Activated CD4-positive, alpha-beta T cell treated with anti-CD3 and anti-CD28 coated beads for 36 hours (primary cell): Measurements from ENCODE around the gene MAP3K10. TPM values are rescaled to one million over a fixed set of nuclear protein-coding genes. Genes with fewer than 3 reads are reported as not detected.
"Not testable (repeated sequence)": the region's sequence is repeated elsewhere in the genome, so short reads cannot be mapped to it uniquely, and the experiment has no call there.

Experiments
- ATAC-seq: fragments of 200-7000 bp; cut with Tn5 transposase; one replicate; pipeline ENCODE4 v1.10.0; 2021; ENCODE audit warnings: mild to moderate bottlenecking, moderate library complexity
- CTCF ChIA-PET: fragments of 350-600 bp; sonication (Branson Sonifier 250); formaldehyde crosslinking; loops from one replicate; lab custom pipeline; 2021; ENCODE audit warnings: antibody characterized with exemption; lab: Charles Lee
- POLR2A ChIA-PET: fragments of 350-600 bp; sonication (Branson Sonifier 250); formaldehyde crosslinking; loops from one replicate; lab custom pipeline; 2021; ENCODE audit warnings: antibody characterized with exemption, inconsistent platforms; lab: Charles Lee
- DNase-seq: peaks from one replicate; pipeline ENCODE4 v3.0.0-alpha.2; 2020
- H3K27ac Mint-ChIP-seq: one replicate; pipeline ENCODE4 v1.8.0; 2021; ENCODE audit warnings: mixed read lengths
- H3K27me3 Mint-ChIP-seq: one replicate; pipeline ENCODE4 v1.8.0; 2021; ENCODE audit warnings: mixed read lengths
- H3K36me3 Mint-ChIP-seq: one replicate; pipeline ENCODE4 v1.8.0; 2021; ENCODE audit warnings: low read depth, mixed read lengths
- H3K4me1 Mint-ChIP-seq: one replicate; pipeline ENCODE4 v1.8.0; 2021; ENCODE audit warnings: mixed read lengths
- H3K4me3 Mint-ChIP-seq: one replicate; pipeline ENCODE4 v1.8.0; 2021; ENCODE audit warnings: mild to moderate bottlenecking, moderate library complexity, mixed read lengths
- H3K9me3 Mint-ChIP-seq: one replicate; pipeline ENCODE4 v1.8.0; 2021; ENCODE audit warnings: low read depth, mixed read lengths
- intact Hi-C, 2 experiments: fragments of 100-400 bp; cut with DNase I in 1 of 2; cut with micrococcal nuclease in 1 of 2; formaldehyde crosslinking; loops; one replicate each; pipeline versions ENCODE4 v1.14.2 to v1.15.1; 2022 to 2024; cut with DNase I, micrococcal nuclease
- total RNA-seq, 2 experiments: library from RNA; stranded (reverse); gene quantifications; one replicate each; pipeline ENCODE4 v1.2.3, GENCODE V29; 2021

MAP3K10 gene
- total RNA-seq, 2 experiments from 2014 or later: 8.7 to 10.8 TPM

DNA sequence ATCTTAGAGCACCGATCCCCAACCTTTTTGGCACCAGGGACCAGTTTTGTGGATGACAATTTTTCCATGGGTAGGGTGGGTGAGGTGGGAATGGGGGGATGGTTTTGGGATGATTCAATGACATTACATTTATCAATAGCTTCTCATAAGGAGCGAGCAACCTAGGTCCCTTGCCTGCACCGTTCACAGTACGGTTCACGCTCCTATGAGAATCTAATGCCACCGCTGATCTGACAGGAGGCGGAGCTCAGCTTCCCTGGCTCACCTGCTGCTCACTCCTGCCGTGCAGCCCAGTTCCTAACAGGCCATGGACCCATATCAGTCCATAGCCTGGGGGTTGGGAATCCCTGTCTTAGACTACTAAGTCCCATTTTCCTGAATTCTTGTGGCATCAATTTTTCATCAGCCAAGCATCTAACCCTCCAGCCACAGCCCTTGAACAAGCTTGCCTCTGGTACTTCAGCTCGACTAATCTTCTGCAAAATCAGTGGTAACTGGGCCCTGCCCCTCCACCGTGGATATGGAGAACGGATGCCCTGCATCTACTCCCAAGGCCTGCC, 37.0 kb upstream of the MAP3K10 start:
- no peak for ATAC-seq
- no peak overlapping the region for H3K4me3 Mint-ChIP-seq
- no peak overlapping the region for H3K27ac Mint-ChIP-seq
- intact Hi-C loops: no loop called here
- ChIA-PET POLR2A (interaction anchor here (0.7 kb wide), 1 partner anchor 1303 kb away, joined by 3 read pairs; no protein-coding TSS in a partner anchor), CTCF (interaction anchor here (0.6 to 2.6 kb wide), 3 partner anchors 11 to 180 kb away, joined by 3 to 10 read pairs (median 3); no protein-coding TSS in a partner anchor)
- no peaks in the 10 kb centered on the region for H3K9me3 Mint-ChIP-seq
- no peaks in the 10 kb centered on the region for H3K36me3 Mint-ChIP-seq
- H3K27me3 Mint-ChIP-seq: no peaks in the 10 kb centered on the region
- peaks cover 12% of the 10 kb centered on the region for H3K4me1 Mint-ChIP-seq
- no peak for DNase-seq

DNA sequence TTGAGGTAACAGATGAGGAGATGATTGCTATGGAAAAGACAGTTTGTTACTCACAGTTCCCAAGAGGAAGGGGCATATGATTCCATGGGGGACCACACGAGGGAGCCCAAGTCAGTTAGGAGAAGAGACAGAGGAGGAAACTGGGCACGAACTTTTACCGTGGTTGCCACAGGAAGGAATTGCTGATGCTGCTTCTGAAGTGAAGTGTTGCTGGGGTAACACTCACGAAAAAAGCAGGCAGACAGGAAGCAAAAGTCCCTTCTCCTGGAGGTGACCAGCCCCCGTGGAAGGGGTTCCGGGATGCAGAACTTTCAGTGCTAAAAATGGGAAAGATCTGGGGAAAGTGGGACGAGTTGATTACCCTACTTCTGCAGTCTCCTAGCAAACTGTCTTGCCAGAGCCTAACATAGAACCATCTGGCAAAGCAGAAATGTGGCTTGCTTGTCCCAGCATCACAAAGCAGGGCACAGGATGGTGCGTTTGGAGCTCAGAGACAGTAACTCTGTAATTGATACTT, 35.4 kb upstream of the MAP3K10 start:
- no peak overlapping the region for H3K4me3 Mint-ChIP-seq
- ATAC-seq: no peak
- ChIA-PET POLR2A (interaction anchor here (1.1 kb wide), 1 partner anchor 9 kb away, joined by 3 read pairs; no protein-coding TSS in a partner anchor), CTCF (no interaction called here)
- intact Hi-C loops: no loop called here
- no peaks in the 10 kb centered on the region for H3K9me3 Mint-ChIP-seq
- peaks cover 5% of the 10 kb centered on the region for H3K4me1 Mint-ChIP-seq
- no peaks in the 10 kb centered on the region for H3K36me3 Mint-ChIP-seq
- no peak overlapping the region for H3K27ac Mint-ChIP-seq
- H3K27me3 Mint-ChIP-seq: no peaks in the 10 kb centered on the region
- DNase-seq: no peak

DNA sequence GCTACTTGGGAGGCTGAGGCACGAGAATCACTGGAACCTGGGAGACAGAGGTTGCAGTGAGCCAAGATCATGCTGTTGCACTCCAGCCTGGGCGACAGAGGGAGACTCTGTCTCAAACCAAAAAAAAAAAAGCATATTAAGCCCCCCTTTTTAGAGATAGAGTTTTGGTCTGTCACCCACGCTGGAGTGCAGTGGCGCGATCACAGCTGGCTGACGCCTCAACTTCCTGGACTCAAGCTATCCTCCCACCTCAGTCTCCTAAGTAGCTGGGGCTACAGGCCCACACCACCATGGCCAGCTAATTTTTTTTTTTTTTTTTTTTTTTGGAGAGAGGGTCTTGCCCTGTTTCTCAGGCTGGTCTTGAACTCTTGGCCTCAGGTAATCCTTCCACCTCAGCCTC, 34.2 kb upstream of the MAP3K10 start:
- CTCF ChIA-PET: interaction anchor here (0.9 to 1.4 kb wide), 2 partner anchors 10 to 54 kb away, joined by 3 to 5 read pairs; no protein-coding TSS in a partner anchor
- Mint-ChIP-seq H3K4me3 (no peak overlapping the region), H3K27ac (no peak overlapping the region)

DNA sequence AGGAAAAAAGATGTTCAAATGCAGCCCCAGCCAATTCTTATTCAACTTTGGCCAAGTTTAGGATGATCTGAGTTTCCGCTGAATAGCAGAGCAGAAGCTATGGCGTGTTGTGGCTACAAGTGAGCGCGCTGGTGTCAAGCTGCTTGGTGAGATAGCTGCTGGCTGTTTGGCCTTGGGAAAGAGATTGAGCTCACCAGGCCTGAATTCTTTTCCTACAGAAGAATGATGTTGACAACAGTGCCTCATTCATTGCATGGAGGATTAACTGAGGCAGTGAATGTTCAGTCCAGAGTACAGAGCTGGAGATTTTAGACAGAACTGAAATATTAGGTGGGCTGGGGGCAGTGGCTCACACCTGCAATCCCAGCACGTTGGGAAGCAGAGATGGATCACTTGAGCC, 31.5 kb upstream of the MAP3K10 start:
- DNase-seq (no peak), ATAC-seq (no peak)
- H3K27me3 Mint-ChIP-seq: no peaks in the 10 kb centered on the region
- H3K27ac Mint-ChIP-seq: no peak overlapping the region
- H3K9me3 Mint-ChIP-seq: no peaks in the 10 kb centered on the region
- no peaks in the 10 kb centered on the region for H3K36me3 Mint-ChIP-seq
- intact Hi-C loops: no loop called here
- ChIA-PET CTCF (interaction anchor here (0.6 to 1.7 kb wide), 3 partner anchors 16 to 864 kb away, joined by 3 to 10 read pairs (median 5); no protein-coding TSS in a partner anchor), POLR2A (no interaction called here)
- peaks cover 7% of the 10 kb centered on the region for H3K4me1 Mint-ChIP-seq
- H3K4me3 Mint-ChIP-seq: no peak overlapping the region

More for the DNA sequence above, 34.2 kb upstream of the MAP3K10 start:
- Mint-ChIP-seq H3K27me3 (no peaks in the 10 kb centered on the region), H3K9me3 (no peaks in the 10 kb centered on the region), H3K36me3 (no peaks in the 10 kb centered on the region), H3K4me1 (peaks cover 5% of the 10 kb centered on the region)
- ATAC-seq (no peak), DNase-seq (no peak)
- intact Hi-C loops: no loop called here
- POLR2A ChIA-PET: interaction anchor here (0.6 to 1.1 kb wide), 2 partner anchors 10 to 265 kb away, joined by 3 read pairs; no protein-coding TSS in a partner anchor

DNA sequence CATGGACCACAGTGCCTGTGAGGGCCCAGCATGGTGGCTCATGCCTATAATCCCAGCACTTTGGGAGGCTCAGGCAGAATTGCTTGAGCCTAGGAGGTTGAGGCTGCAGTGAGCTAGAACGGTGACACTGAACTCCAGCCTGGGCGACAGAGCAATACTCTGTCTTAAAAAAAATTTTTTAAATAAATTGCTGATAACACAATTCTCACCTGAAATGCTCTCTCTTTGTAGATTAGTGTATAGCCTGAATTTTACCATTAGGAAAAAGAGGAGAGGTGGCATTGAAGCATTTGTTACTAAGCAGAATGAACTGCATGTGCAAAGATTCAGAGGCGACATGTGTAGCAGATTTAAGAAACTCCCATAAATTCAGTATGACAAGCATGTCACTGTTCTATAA, 29.1 kb upstream of the MAP3K10 start:
- DNase-seq (no peak), ATAC-seq (no peak)
- H3K36me3 Mint-ChIP-seq: no peaks in the 10 kb centered on the region
- peaks cover 8% of the 10 kb centered on the region for H3K4me1 Mint-ChIP-seq
- intact Hi-C loops: no loop called here
- H3K4me3 Mint-ChIP-seq: no peak overlapping the region
- POLR2A ChIA-PET: no interaction called here
- H3K9me3 Mint-ChIP-seq: no peaks in the 10 kb centered on the region
- no peaks in the 10 kb centered on the region for H3K27me3 Mint-ChIP-seq
- CTCF ChIA-PET: interaction anchor here (0.7 to 1.6 kb wide), 2 partner anchors 22 to 354 kb away, joined by 3 to 9 read pairs; no protein-coding TSS in a partner anchor
- H3K27ac Mint-ChIP-seq: no peak overlapping the region

DNA sequence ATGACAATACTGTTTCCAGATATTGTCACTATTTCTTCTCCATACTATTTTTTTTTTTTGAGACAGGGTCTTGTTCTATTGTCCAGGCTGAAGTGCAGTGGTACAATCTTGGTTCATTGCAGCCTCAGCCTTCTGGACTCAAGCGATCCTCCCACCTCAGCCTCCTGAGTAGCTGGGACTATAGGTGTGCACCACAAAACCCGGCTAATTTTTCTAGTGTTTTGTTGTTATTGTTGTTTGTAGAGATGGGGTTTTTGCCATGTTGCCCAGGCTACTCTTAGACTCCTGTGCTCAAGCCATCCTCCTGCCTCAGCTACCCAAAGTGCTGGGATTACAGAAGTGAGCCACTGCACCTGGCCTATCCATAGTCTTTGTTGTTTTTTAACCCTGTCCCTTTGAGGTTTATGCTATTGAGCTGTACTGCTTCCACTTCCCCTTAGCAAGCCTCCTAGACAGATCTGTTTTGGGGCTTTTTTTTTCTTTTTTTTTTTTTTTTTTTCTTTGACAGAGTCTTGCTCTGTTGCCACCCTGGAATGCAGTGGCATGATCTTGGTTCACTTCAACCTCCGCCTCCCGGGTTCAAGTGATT, 27.6 kb upstream of the MAP3K10 start:
- ATAC-seq (no peak), DNase-seq (no peak)
- no peaks in the 10 kb centered on the region for H3K36me3 Mint-ChIP-seq
- no peak overlapping the region for H3K27ac Mint-ChIP-seq
- H3K9me3 Mint-ChIP-seq: no peaks in the 10 kb centered on the region
- peaks cover 8% of the 10 kb centered on the region for H3K4me1 Mint-ChIP-seq
- POLR2A ChIA-PET: interaction anchor here (0.6 kb wide), 1 partner anchor 145 kb away, joined by 5 read pairs; no protein-coding TSS in a partner anchor
- H3K4me3 Mint-ChIP-seq: no peak overlapping the region
- intact Hi-C loops: loop anchor here in 1 of 2 experiments (2.0 kb wide), 1 partner anchor 371 kb away; no protein-coding TSS in a partner anchor
- CTCF ChIA-PET: interaction anchor here (0.8 to 0.9 kb wide), 2 partner anchors 25 to 368 kb away, joined by 3 read pairs; no protein-coding TSS in a partner anchor
- H3K27me3 Mint-ChIP-seq: no peaks in the 10 kb centered on the region

DNA sequence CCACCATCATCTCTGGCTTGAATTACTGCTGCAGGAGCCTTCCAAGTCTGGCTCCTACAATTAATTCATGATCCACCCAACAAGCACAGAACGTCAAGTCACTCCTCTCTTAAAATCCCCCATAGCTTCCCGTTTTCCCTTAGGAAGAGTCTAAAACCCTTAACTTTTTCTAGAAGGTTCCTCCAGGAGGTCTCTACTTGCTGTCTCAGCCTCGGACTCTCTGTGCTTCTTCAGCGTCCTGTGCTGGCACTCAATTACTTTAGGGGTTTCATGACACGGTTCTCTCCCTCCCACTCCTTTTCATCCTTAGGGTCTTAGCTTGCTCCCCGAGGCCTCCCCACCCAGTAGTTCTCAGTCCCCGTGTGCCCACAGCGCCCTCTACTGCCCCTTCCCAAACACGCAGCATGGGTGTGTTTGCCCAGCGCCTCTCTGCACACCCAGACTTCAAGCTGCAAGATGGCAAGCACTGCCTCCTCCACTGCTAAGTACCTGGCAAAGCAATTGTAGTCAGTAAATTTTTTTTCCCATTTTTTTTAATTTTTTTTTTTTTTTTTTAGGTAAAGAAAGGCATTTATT, 25.8 kb upstream of the MAP3K10 start:
- H3K4me3 Mint-ChIP-seq: no peak overlapping the region
- H3K4me1 Mint-ChIP-seq: peaks cover 8% of the 10 kb centered on the region
- no peaks in the 10 kb centered on the region for H3K9me3 Mint-ChIP-seq
- intact Hi-C loops: loop anchor here (1.0 to 2.0 kb wide), 3 partner anchors 25 to 373 kb away; no protein-coding TSS in a partner anchor
- no peaks in the 10 kb centered on the region for H3K27me3 Mint-ChIP-seq
- CTCF ChIA-PET: interaction anchor here (0.6 to 1.5 kb wide), 15 partner anchors 9 to 369 kb away, joined by 3 to 10 read pairs (median 3); partner anchors contain the start of gene PSMC4
- POLR2A ChIA-PET: no interaction called here
- ATAC-seq: peak; percentile 90
- H3K36me3 Mint-ChIP-seq: no peaks in the 10 kb centered on the region
- H3K27ac Mint-ChIP-seq: no peak overlapping the region
- DNase-seq: peak; percentile 84

DNA sequence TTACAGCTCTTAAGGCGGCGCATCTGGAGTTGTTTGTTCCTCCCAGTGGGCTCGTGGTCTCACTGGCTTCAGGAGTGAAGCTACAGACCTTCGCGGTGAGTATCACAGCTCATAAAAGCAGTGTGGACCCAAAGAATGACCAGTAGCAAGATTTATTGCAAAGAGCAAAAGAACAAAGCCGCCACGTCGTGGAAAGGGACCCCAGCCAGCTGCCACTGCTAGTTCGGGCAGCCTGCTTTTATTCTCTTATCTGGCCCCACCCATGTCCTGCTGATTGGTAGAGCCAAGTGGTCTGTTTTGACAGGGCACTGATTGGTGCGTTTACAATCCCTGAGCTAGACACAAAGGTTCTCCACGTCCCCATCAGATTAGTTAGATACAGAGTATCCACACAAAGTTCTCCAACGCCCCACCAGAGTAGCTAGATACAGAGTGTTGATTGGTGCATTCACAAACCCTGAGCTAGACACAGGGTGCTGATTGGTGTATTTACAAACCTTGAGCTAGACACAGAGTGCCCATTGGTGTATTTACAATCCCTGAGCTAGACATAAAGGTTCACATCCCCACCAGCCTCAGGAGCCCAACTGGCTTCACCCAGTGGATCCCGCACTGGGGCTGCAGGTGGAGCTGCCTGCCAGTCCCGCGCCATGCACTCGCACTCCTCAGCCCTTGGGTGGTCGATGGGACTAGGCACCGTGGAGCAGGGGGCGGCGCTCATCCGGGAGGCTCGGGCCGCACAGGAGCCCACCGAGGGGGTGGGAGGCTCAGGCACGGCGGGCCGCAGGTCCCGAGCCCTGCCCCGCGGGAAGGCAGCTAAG, 21.5 kb upstream of the MAP3K10 start:
- CTCF ChIA-PET: interaction anchor here (0.7 kb wide), 2 partner anchors 16 to 909 kb away, joined by 3 read pairs; no protein-coding TSS in a partner anchor
- intact Hi-C loops, H3K27ac Mint-ChIP-seq, H3K36me3 Mint-ChIP-seq, DNase-seq, H3K4me1 Mint-ChIP-seq, H3K9me3 Mint-ChIP-seq, H3K27me3 Mint-ChIP-seq, POLR2A ChIA-PET, ATAC-seq, H3K4me3 Mint-ChIP-seq: not testable (repeated sequence)

DNA sequence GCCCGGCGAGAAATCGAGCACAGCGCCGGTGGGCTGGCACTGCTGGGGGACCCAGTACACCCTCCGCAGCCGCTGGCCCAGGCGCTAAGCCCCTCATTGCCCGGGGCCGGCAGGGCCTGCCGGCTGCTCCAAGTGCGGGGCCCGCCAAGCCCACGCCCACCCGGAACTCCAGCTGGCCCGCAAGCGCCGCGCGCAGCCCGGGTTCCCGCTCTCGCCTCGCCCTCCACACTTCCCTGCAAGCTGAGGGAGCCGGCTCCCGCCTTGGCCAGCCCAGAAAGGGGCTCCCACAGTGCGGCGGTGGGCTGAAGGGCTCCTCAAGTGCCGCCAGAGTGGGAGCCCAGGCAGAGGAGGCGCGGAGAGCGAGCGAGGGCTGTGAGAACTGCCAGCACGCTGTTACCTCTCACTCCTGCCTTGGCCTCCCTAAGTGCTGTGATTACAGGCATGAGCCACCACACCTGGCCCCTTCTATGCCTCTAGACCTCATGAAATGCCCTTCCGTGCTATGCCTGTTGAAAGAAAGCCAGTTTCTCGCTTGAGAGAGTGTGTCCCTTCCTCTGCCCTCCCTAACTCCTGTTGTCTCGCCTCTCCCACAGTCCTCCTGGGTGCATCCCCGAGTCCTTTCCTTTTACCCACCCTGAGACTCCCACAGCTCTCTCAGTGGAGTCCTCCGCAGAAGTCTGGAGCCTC, 20.8 kb upstream of the MAP3K10 start:
- H3K27me3 Mint-ChIP-seq, POLR2A ChIA-PET, intact Hi-C loops, CTCF ChIA-PET, H3K36me3 Mint-ChIP-seq, H3K4me3 Mint-ChIP-seq, H3K27ac Mint-ChIP-seq, H3K9me3 Mint-ChIP-seq, DNase-seq, H3K4me1 Mint-ChIP-seq, ATAC-seq: not testable (repeated sequence)

DNA sequence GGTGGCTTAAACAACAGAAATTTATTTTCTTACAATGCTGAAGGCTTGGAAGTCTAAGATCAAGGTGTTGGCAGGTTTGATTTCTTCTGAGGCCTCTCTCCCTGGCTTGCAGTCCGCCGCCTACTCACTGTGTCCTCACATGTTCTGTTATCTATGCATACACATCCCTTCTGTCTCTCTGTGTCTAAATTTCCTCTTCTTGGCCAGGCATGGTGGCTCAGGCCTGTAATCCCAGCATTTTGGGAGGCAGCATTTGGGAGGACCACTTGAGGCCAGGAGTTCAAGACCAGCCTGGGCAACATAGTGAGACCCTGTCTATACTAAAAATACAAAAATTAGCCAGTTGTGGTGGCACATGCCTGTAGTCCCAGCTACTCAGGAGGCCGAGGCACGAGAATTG, 19.9 kb upstream of the MAP3K10 start:
- H3K36me3 Mint-ChIP-seq, H3K9me3 Mint-ChIP-seq, CTCF ChIA-PET, H3K4me3 Mint-ChIP-seq, H3K4me1 Mint-ChIP-seq, DNase-seq, intact Hi-C loops, POLR2A ChIA-PET, H3K27me3 Mint-ChIP-seq, ATAC-seq, H3K27ac Mint-ChIP-seq: not testable (repeated sequence)
